ENCODE data around the gene ZNF691.
"Not testable (repeated sequence)": the region's sequence is repeated elsewhere in the genome, so short reads cannot be mapped to it uniquely, and the experiment has no call there.

The ZNF691 gene, protein sequence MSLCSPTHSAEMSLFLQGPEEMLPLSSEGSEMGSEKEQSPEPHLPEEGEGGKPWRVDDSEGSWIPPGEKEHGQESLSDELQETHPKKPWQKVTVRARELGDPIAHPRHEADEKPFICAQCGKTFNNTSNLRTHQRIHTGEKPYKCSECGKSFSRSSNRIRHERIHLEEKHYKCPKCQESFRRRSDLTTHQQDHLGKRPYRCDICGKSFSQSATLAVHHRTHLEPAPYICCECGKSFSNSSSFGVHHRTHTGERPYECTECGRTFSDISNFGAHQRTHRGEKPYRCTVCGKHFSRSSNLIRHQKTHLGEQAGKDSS

DNA sequence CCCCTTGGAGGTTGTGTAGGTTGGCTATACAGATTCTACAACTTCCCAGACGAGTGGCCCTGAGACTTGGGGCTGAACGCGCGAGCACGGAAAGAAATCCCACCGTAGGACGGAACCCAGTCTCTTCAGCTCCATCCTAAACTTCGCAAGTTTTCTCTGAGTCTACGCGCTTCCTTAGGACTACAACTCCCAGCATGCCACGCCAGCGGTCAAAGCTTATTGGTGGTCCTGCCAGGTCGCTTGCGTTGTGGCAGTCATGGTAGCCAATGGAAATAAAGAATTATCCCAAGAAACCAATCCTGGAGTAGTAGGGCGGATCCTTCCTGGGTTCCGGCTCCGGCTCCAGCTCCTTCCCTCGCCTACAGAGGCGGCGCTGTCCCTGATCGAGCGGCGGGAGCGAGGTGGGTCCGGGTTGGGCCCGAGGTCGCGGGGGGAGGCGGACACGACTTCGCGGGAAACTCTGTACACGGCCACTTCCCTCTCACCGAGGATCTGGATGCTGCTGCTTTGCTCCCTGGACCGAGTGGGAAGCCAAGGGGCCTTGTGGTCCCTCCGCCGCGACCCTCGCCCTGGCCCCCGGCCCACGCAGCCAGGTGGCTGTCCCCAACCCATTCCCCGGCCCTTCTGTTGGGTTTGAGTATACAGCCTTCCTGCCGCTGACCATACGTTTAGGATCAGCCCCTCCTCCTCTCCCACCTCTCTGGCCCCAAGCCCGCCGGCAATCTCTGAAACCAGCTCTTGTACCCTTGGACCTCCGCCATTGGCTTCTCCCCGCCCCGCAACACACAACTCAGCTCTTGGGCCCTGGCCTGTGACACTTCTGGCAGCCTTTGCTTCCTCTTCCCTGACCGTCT, at the start of gene ZNF691:
ZNF691 (plus strand) TSS at position 357 of the 854 bp plus-strand sequence. CDS start 3,046 bp downstream, outside the sequence.
- DNase-seq (ENCODE audit: low spot score), result peak; percentile 98

DNA sequence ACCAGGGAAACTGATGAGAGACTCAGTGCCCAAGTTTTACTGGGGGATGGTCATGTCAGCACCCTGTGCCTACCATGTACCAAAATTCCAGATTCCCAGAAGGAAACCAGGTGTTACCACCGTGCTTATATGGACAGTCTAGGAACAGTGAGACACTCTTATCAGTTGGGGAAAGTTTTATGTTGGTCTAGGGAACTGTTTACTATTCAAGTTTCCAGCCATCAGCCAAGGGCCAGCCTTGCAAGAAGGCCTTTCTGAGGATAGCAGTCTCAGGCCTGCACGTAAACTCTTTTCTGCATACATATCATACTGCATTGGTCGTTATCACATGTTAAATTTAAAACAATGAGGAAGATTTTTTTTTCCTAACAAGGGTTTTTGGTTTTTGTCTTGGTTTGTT, 49.0 kb upstream of the ZNF691 start:
- no peak for DNase-seq (ENCODE audit: low spot score)

DNA sequence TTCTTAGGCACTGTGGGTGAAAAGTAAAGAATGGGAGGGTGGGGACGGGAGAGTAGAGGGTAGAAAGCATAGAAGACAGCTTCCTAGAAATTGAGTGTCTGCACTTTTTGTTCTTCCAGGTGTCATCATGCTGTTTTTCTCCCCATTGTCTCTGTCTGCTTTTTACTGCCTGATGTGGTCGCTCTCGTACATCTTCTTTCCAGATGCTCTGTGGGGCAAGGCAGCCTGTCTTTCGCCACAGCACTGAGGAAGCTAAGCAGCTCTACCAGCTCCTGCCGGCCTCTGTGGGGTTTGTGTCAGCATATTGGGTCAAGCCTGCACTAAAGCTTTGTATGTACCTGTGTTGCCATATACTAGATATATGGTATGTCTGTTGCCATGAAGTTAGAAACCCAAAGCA, 48.4 kb upstream of the ZNF691 start:
- no peak for DNase-seq (ENCODE audit: low spot score)

DNA sequence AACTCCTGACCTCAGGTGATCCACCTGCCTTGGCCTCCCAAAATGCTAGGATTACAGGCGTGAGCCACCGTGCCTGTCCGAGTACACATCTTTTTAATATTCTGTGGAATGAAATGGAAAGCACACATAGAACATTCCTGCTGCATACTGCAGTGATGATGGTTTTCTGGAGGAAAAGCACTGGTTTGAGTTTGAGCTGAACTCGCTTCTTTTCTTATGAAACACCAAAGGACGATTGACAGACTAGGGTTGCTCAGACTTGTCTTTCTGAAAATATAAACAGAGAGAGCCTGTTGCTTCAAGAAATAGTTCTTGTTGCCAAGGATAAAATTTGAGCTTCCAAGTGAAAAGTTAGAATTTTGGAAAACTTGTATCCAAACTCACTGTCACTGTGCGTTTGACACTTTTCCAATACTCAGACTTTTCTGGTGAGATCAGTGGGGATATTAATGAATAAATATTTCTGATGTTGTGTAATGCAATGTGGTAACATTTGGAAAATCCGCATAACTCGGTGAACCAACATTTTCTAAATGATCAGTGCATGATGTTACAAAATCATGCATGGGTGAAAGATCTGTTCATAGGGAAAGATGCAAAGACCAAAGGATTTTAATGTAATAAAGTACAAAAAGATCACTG, 44.5 kb upstream of the ZNF691 start:
- no peak for DNase-seq (ENCODE audit: low spot score)

DNA sequence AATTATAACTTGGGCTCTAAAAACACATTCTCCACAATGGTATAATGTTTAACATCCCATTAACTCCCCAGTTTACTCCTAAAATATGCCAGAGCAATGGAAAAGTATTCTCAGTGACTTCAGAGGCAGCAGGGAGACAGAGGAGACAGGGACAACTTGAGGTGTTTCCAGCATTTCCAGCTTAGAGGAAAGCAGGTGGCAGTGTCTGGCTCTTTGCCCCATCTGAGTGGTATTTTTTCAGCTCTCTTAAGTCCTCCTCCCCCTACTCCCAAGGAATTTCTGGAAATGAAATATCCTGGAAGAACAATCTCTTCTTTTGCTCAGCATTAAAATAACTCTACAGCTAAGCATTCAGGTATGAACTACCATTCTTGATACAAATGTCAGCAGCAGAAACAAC, 40.2 kb upstream of the ZNF691 start:
- DNase-seq (ENCODE audit: low spot score), result peak; percentile 63

DNA sequence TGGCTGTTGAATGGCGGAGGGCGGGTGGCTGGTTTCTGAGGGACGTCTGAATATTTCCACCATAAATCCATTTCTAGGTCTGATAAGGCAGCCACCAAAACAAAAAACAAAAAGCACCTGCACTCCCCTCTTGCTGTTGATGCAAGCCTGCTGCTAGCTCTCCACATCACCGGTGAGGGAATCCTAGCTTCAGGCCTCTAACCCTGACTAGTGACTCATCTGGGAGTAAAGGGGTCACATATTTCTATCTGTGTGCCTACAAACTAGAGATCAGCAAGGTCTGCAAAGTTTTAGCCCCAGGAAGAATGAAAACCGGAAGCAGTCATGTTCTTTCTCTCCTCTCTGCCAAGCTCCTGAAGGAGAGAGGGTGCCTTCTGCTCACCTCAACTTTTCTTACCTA, 39.8 kb upstream of the ZNF691 start:
- DNase-seq (ENCODE audit: low spot score), result no peak

DNA sequence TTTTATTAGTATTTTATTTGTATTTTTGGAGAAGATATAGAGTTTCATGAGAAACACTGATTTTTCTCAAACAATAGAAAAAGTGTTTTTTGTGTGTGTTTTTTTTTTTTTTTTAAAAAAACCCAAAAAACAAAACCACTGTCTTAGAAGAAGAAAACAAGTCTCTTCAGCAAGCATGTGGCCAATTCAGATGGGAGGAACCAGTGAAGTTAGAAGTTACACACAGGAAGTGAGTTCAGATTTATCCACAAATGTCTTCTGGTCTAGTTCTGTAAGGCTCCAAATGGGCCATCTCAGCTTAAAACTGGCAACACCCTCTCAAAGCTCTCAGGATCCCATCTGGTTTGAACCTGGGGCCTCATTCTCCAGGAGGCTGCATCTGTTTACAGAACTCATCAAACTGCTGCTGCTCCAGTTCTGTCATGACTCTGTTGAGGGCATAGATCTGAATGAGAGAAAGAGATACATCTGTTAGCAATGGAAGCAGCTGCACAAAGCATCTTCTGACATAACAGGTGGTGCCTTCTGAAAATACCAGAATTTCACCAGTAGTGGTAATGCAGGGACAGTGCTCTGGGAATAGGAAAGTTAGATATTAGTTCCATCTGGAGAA, 39.3 kb upstream of the ZNF691 start:
- DNase-seq (ENCODE audit: low spot score), result no peak

DNA sequence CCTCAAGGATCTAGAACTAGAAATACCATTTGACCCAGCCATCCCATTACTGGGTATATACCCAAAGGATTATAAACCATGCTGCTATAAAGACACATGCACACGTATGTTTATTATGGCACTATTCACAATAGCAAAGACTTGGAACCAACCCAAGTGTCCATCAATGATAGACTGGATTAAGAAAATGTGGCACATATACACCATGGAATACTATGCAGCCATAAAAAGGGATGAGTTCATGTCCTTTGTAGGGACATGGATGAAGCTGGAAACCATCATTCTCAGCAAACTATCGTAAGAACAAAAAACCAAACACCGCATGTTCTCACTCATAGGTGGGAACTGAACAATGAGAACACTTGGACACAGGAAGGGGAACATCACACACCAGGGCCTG, 31.6 kb upstream of the ZNF691 start:
- not testable (repeated sequence) for DNase-seq (ENCODE audit: low spot score)

DNA sequence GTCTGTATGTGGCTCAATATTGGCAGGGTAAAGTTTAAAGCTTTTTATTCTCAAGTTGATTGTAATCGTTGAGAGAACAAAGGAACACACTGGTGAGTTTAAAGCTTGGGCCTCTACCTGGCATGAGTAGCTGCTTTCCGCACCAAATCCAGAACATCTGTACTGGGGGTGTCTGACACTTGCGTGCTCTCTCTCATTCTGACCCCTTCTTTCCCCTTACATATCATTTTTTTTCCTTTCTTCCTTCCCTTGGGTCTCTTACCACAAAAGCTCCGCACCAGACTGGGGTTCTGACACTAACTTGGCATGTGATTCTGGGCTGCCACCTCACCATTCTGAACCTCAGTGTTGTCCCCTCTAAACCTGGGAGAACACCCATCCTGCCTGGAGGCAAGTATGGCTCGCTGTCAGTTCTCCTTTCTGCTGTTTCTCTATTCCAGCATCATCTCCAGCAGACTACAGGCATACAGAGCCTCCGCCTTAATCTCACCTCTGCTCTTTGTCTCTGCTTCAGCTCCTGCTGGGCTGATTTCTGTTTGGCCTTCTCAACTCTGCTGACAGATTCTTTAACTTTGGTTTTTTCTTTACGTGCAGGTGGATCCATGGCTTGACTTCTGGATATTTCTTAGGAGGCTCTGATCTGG, 30.4 kb upstream of the ZNF691 start:
- peak; percentile 4 for DNase-seq (ENCODE audit: low spot score)

DNA sequence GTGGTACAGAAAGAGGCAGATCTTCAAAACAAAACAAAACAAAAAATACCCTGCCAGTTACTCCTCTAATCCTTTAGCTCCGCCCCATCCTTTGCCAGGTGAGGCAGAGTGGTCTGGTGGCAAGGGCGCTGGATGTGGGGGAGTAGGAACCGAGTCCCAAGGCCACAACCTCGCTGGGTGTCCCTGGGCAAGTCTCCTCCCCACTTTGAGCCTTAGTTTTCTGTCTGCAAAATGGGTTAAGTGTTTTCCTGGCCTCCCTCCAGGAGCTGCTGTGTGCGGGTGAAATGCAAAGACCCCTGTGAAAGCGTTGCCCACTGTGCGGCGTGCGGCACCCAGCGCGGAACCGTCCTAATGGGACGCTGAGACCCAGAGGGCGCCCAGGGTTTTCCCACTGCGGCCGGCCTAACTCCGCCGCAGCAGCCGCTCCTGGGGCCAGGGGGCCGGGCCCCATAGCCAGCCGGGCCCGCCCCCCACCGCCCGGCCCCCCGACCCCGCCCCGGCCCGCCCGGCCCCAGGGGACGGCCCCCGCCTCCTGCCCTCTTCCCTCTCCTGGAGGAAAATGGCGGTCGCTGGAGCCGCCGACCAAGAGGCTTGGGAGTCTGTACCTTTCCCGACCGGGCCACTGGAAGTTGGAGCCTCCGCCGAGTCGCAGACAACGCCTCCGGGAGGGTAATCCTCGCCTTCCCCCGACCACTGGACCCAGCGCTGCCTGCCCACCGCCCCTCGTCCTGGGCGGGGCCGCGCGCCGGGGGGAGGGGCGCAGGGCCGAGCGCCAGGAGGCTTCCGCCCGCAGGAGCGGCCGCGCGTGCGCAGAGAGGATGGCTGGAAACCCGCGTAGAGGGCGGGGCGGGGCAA, 29.6 kb upstream of the ZNF691 start, which contains the start of the genes ERMAP and SVBP:
ERMAP (plus strand) TSS at position 538 of the 855 bp plus-strand sequence. CDS start 13,327 bp downstream, outside the sequence.
SVBP (minus strand) TSS at position 813 of the 855 bp plus-strand sequence. CDS start 853 bp downstream, outside the sequence.
- DNase-seq (ENCODE audit: low spot score), result peak; percentile 87

DNA sequence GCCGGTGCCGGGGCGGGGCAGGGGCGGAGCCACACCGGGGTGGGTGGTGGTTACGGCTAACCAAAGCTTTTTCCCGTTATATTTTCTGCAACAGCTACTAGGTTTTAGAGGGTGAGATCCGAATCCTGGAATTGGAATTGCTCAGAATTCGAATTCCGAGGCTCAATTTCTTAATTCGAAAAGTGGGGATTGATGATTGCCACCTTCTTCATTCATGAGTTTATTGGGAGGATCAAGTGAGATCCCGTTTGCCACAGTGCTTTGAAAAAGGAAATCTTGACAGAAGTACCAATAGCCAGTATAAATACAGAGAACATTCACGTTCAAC, 29.0 kb upstream of the ZNF691 start:
- no peak for DNase-seq (ENCODE audit: low spot score)

DNA sequence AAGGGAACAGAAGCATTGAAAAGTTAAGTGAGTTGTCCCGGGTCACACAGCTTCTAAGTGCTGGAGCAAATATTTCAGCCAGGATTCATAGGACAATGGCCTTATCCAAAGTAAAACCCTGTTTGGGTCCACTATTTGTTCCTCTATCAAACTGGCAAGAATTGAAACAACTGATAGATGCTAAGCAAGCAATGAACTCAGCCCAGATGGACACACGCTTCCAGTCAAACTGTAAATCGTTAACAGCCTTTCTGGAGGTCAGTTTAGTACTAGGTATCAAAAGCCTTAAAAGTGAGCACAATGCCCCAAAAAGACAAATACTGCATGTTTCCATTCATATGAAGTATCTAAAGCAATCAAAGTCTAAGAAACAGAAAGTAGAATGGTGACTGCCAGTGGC, 28.4 kb upstream of the ZNF691 start:
- DNase-seq (ENCODE audit: low spot score), result peak; percentile 15

DNA sequence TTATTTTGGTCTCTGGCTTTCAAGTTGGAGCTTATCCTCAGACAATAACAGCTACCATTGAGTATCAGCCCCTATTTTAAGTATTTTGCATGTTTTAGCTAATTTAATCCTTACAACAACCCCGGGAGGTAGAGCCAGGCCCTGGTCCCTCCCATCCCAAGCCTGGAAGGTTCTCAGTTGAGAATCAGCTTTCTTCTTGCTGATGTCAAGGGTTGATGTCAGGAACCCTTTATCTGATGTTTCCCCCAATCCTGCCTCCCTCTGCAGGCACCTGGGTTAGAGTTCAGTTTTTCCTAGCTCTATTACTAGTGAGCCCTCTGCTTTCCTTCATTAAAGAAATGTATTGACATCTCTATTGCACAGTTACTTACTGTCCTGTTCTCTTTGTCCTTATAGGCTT, 25.6 kb upstream of the ZNF691 start:
- DNase-seq (ENCODE audit: low spot score), result no peak

DNA sequence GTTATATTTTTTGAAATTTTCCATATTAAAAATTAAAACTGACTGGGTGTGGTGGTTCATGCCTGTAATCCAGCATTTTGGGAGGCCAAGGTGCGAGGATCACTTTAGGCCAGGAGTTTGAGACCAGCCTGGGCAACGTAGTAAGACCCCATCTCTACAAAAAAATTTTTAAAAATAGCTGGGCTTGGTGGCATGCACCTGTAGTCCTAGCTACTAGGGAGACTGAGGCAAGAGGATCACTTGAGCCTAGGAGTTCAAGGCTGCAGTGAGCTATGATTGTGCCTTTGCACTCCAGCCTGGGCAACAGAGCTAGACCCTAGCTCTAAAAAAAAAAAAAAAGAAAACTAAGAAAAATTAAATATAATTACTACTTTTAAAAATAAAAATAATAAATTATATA, 24.7 kb upstream of the ZNF691 start:
- DNase-seq (ENCODE audit: low spot score), result no peak

DNA sequence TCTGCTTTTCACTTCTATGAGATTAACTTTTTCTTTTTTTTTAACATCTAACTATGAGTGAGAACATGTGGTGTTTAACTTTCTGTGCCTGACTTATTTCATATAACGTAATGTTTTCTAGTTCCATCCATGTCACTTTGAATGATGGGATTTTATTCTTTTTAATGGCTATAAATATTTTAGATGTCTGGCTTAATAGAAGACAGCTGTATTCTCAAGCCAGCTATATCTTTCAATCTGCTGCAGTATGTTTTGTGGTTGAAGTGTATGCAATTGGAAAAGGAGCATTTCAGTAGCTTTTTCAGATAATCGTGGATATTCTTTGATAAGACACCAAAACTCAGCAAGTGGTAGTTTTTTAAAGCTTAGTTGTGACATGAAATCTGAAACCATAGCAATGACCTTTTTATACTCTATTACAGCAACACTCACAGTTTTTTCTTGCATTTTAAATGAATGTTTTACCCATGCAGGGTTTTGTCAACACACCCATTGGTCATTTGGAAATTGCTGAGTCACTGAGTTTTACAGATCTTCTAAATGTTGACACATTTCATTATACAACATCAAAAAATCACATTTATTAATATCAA, 23.5 kb upstream of the ZNF691 start:
- DNase-seq (ENCODE audit: low spot score), result no peak

DNA sequence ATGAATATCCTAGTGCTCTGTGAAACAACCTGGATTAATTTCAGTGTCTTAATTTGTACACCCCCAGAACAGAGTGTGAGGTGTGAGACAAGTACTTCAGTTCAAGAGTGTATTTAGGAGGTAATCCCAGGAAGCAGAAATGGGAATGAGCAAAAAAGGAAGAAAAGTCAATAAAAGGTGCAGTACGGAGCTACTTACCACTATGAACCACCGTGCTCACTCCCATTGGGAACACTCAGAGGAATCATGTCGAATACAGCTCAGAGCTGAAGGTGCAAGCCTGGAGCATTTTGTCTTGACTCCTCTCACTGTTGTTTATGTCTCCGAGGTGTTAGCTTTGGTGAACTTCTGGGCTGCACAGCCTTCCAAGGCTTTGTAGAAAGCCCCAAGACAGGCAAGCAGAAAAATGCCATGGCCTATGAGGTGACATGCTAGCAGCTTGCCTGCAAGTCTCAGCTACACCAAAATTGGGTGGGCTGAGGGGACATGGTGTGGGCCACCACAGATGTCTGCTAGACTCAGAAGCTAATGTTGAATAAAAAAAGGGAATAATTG, 21.9 kb upstream of the ZNF691 start:
- no peak for DNase-seq (ENCODE audit: low spot score)

DNA sequence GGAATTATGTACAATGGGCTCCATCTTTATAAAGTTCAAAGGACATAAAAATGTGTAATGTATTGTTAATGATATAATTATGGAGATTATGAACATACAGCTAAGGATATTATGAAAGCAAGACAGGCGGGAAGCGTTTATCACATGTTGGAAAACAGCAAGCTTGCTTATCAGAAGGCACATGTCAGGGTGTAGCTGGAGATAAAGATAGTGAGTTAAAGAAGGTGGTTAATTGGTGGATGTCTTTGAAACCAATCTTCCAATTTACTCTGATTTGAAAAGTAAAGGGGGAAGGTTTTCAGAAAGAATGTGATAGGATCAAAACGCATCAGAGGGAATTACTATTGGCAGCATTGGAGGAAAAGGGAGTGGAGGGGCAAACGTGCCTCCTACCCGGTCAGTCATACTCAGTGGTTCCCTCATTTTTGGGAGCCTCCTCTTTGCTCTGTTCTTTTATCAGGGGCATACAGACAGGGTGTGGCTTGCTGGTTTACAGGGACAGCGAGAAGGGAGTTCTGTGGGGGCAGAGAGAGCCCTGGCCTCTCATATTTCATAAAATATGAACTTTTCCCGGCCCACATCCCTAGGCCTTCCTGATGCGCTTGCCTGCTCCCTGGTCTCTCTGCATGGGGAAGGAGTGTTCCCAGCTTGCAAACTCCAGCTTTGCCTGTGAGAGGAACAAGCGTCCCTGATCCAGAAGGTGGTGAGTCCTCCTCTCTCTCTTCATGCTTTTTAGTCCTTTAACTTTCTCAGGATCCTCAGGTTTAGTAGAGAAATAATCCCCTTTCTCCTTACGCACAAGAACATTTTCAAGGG, 21.2 kb upstream of the ZNF691 start:
- no peak for DNase-seq (ENCODE audit: low spot score)

DNA sequence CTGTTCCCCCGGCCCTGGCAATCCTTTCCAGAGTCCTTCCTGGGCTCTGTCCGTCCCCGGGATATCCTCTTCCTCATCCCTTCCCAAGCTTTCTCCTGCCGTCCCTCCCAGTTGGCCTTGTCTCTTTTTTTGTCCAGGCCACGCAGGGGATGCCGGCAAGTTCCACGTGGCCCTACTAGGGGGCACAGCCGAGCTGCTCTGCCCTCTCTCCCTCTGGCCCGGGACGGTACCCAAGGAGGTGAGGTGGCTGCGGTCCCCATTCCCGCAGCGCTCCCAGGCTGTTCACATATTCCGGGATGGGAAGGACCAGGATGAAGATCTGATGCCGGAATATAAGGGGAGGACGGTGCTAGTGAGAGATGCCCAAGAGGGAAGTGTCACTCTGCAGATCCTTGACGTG, 15.8 kb upstream of the ZNF691 start:
- DNase-seq (ENCODE audit: low spot score), result no peak

DNA sequence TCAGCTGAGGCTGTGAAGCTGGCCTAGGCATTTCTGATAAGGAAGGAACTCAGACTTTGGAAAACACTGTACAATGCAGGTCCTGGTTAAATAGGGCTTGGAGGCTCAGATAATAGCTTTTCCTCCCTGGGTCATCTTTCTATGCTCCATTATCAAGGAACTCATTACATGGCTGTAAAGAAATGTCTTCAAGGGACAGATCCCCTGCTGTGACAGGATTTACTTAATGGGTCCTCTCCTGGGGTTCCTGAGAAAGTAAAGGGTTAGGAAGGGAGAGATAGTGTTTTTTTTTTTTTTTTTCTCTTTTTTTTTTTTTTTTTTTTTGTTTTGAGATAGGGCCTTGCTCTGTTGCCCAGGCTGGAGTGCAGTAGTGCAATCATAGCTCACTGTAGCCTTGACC, 15.1 kb upstream of the ZNF691 start:
- DNase-seq (ENCODE audit: low spot score), result no peak

Data from cerebellar cortex (tissue), 1 donor.